Measurements from ENCODE around the gene GCK.

GCK gene

GRCh38 chr7:44111761-44112160 lies 77.5 kb downstream of the GCK start:
- Histone ChIP-seq H3K36me3 (ENCODE audit: control insufficient read depth, low read length) (peaks cover 32% of the 10 kb centered on the region), H3K4me2 (ENCODE audit: low read length) (no peak overlapping the region), H4K20me1 (ENCODE audit: control insufficient read depth, insufficient read depth, low read depth, low read length) (no peaks in the 10 kb centered on the region), H3K79me2 (ENCODE audit: control insufficient read depth, low read length) (no peaks in the 10 kb centered on the region), H3K27me3 (ENCODE audit: control insufficient read depth, low read length) (no peaks in the 10 kb centered on the region; the same call in 1 of the 2 replicates), H3K9me3 (ENCODE audit: control insufficient read depth, insufficient read depth, low read length) (no peaks in the 10 kb centered on the region), H3K4me1 (ENCODE audit: control insufficient read depth, low read length) (no peaks in the 10 kb centered on the region), H3K27ac (ENCODE audit: low read depth, low read length) (no peak overlapping the region), H3F3A (ENCODE audit: control insufficient read depth, insufficient read depth) (no peaks in the 10 kb centered on the region), H3K4me3 (ENCODE audit: low read length) (no peak overlapping the region), H3K9me2 (replicated peaks; ENCODE audit: control insufficient read depth, low read length) (no peaks in the 10 kb centered on the region)
- TF ChIP-seq, protein P1, sequence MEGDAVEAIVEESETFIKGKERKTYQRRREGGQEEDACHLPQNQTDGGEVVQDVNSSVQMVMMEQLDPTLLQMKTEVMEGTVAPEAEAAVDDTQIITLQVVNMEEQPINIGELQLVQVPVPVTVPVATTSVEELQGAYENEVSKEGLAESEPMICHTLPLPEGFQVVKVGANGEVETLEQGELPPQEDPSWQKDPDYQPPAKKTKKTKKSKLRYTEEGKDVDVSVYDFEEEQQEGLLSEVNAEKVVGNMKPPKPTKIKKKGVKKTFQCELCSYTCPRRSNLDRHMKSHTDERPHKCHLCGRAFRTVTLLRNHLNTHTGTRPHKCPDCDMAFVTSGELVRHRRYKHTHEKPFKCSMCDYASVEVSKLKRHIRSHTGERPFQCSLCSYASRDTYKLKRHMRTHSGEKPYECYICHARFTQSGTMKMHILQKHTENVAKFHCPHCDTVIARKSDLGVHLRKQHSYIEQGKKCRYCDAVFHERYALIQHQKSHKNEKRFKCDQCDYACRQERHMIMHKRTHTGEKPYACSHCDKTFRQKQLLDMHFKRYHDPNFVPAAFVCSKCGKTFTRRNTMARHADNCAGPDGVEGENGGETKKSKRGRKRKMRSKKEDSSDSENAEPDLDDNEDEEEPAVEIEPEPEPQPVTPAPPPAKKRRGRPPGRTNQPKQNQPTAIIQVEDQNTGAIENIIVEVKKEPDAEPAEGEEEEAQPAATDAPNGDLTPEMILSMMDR (IDR thresholded peaks at IDR 0.05; ENCODE audit: low read depth, low read length, poor library complexity, severe bottlenecking), result no peak
- TF ChIP-seq EZH2phosphoT487 (IDR thresholded peaks at IDR 0.05; ENCODE audit: borderline replicate concordance, low read length), result no peak

DNA sequence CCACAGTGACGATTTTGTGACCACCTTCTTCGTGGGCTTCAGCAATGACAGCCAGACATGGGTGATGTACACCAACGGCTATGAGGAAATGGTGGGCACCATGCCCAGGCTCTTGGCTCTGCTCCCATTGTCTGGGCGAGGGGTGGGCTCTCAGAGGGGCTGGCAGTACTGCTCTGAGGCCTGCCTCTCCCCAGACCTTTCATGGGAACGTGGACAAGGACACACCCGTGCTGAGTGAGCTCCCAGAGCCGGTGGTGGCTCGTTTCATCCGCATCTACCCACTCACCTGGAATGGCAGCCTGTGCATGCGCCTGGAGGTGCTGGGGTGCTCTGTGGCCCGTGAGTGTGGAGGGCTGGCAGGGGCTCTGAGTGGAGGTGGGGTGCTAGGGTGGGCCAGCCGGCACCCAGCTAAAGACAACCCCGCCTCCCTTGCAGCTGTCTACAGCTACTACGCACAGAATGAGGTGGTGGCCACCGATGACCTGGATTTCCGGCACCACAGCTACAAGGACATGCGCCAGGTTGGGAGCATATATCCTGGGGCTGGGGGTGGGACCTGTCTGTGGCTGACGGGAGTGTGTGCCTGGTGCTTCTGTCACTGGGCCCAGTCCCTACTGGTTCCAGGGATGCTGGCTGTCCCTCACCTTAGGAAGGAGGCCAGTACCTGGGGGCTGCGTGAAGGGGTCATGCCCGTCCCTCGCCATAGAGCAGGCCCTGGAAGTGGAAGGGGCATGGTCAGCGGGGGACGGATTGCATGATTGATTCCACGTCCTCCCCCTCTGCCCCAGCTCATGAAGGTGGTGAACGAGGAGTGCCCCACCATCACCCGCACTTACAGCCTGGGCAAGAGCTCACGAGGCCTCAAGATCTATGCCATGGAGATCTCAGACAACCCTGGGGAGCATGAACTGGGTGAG lies 78.3 kb downstream of the GCK start:
- Histone ChIP-seq H3K9me3 (ENCODE audit: control insufficient read depth, insufficient read depth, low read length) (no peaks in the 10 kb centered on the region), H3K27me3 (ENCODE audit: control insufficient read depth, low read length) (peaks cover 8% of the 10 kb centered on the region), H4K20me1 (ENCODE audit: control insufficient read depth, insufficient read depth, low read depth, low read length) (no peaks in the 10 kb centered on the region), H3K9me2 (replicated peaks; ENCODE audit: control insufficient read depth, low read length) (no peaks in the 10 kb centered on the region), H3F3A (ENCODE audit: control insufficient read depth, insufficient read depth) (no peaks in the 10 kb centered on the region), H3K4me2 (ENCODE audit: low read length) (no peak overlapping the region), H3K27ac (ENCODE audit: low read depth, low read length) (no peak overlapping the region), H3K79me2 (ENCODE audit: control insufficient read depth, low read length) (no peaks in the 10 kb centered on the region), H3K36me3 (ENCODE audit: control insufficient read depth, low read length) (peaks cover 24% of the 10 kb centered on the region), H3K4me1 (ENCODE audit: control insufficient read depth, low read length) (no peaks in the 10 kb centered on the region), H3K4me3 (ENCODE audit: low read length) (no peak overlapping the region)
- TF ChIP-seq, protein P1 (IDR thresholded peaks at IDR 0.05; ENCODE audit: low read depth, low read length, poor library complexity, severe bottlenecking), result no peak
- TF ChIP-seq EZH2phosphoT487 (IDR thresholded peaks at IDR 0.05; ENCODE audit: borderline replicate concordance, low read length), result no peak

DNA sequence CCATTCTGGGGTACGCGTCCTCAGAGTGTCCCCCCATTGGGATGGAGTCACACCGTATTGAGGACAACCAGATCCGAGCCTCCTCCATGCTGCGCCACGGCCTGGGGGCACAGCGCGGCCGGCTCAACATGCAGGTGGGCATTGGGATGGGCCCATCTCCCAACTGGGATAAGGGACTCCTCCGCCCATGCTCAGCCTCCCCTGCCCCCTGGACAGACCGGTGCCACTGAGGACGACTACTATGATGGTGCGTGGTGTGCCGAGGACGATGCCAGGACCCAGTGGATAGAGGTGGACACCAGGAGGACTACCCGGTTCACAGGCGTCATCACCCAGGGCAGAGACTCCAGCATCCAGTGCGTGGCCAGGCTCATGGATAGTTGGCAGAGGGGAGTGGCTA lies 79.2 kb downstream of the GCK start:
- H3K4me1 ChIP-seq (ENCODE audit: control insufficient read depth, low read length), result no peaks in the 10 kb centered on the region
- no peaks in the 10 kb centered on the region for H3K79me2 ChIP-seq (ENCODE audit: control insufficient read depth, low read length)
- H3K27me3 ChIP-seq (ENCODE audit: control insufficient read depth, low read length), result peaks cover 17% of the 10 kb centered on the region
- no peaks in the 10 kb centered on the region for H3F3A ChIP-seq (ENCODE audit: control insufficient read depth, insufficient read depth)
- H3K36me3 ChIP-seq (ENCODE audit: control insufficient read depth, low read length), result peaks cover 15% of the 10 kb centered on the region
- H3K4me3 ChIP-seq (ENCODE audit: low read length), result no peak overlapping the region
- H3K9me3 ChIP-seq (ENCODE audit: control insufficient read depth, insufficient read depth, low read length), result no peaks in the 10 kb centered on the region
- TF ChIP-seq, protein P1 (IDR thresholded peaks at IDR 0.05; ENCODE audit: low read depth, low read length, poor library complexity, severe bottlenecking), result no peak
- TF ChIP-seq EZH2phosphoT487 (IDR thresholded peaks at IDR 0.05; ENCODE audit: borderline replicate concordance, low read length), result no peak
- H3K27ac ChIP-seq (ENCODE audit: low read depth, low read length), result no peak overlapping the region
- no peak overlapping the region for H3K4me2 ChIP-seq (ENCODE audit: low read length)
- no peaks in the 10 kb centered on the region for H3K9me2 ChIP-seq (replicated peaks; ENCODE audit: control insufficient read depth, low read length)
- H4K20me1 ChIP-seq (ENCODE audit: control insufficient read depth, insufficient read depth, low read depth, low read length), result no peaks in the 10 kb centered on the region
